ENCODE results near the gene NBAS.
"Not testable (repeated sequence)": the region's sequence is repeated elsewhere in the genome, so short reads cannot be mapped to it uniquely, and the experiment has no call there.

The NBAS gene

DNA sequence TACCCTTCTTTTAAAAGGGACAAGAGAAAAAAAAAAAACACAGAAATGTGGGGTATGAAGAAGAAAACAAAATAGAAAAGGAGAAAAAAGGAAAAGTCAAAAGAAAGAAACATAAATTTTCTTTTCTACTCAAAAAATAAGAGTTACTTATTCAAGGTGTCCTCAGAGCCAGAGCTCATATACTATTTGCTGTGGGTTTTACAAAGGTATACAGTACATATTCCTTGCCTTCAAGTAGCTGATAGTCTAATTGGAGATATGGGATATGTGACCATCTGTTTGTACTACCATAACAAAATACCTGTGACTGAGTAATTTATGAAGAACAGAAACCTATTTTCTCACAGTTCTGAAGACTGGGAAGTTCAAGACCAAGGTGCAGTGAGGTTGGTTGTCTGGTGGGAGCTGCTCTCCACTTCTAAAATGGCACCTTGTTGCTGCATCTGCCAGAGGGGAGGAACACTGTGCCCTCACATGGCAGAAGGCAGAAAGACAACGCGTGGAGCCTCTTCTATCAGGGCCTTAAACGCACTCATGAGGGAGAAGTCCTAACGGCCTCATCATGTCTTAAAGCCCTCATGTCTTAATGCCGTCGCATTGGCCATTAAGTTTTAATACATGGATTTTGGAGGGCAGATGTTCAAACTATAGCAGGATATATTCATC is 33.9 kb downstream of the NBAS start:
- TF ChIP-seq, protein P1, sequence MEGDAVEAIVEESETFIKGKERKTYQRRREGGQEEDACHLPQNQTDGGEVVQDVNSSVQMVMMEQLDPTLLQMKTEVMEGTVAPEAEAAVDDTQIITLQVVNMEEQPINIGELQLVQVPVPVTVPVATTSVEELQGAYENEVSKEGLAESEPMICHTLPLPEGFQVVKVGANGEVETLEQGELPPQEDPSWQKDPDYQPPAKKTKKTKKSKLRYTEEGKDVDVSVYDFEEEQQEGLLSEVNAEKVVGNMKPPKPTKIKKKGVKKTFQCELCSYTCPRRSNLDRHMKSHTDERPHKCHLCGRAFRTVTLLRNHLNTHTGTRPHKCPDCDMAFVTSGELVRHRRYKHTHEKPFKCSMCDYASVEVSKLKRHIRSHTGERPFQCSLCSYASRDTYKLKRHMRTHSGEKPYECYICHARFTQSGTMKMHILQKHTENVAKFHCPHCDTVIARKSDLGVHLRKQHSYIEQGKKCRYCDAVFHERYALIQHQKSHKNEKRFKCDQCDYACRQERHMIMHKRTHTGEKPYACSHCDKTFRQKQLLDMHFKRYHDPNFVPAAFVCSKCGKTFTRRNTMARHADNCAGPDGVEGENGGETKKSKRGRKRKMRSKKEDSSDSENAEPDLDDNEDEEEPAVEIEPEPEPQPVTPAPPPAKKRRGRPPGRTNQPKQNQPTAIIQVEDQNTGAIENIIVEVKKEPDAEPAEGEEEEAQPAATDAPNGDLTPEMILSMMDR (IDR thresholded peaks at IDR 0.05; ENCODE audit: unreplicated experiment in 3 of 3): no peak
- Mint-ChIP-seq H3K27me3 (ENCODE audit: low read depth) (no peaks in the 10 kb centered on the region), H3K36me3 (ENCODE audit: low read depth) (peaks cover 68% of the 10 kb centered on the region), H3K4me3 (no peak overlapping the region), H3K27ac (no peak overlapping the region), H3K9me3 (no peaks in the 10 kb centered on the region), H3K4me1 (peaks cover under 1% of the 10 kb centered on the region)

DNA sequence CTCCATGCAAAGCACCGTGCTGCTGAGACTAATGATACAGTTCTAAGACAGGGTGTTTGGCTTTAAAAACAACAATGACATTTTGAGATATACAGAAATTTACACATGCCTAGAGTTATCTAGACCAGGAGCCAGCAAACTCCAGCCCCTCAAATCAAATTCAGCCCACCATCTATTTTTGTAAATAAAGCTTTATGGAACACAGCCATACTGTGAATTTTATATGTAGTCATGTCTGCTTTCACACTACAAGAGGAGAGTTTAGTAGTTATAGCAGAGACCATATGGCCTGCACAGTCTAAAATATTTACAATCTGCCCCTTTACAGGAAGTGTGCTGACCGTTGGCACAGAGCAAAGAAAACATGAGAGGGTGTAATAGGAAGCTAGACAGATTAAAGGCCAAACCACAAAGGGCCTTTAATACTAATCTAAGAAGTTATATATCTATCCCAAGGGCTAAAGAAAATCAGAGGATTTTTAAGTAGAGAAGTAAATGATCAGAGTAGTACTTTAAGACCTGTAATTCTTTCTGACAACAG is 39.4 kb downstream of the NBAS start:
- Mint-ChIP-seq H3K27me3 (ENCODE audit: low read depth) (no peaks in the 10 kb centered on the region), H3K36me3 (ENCODE audit: low read depth) (peaks cover 57% of the 10 kb centered on the region), H3K27ac (peak overlapping the region in 1 of 3 experiments; percentile 15), H3K4me1 (peaks cover 6% of the 10 kb centered on the region), H3K9me3 (no peaks in the 10 kb centered on the region), H3K4me3 (no peak overlapping the region)
- TF ChIP-seq, protein P1 (IDR thresholded peaks at IDR 0.05; ENCODE audit: unreplicated experiment in 3 of 3): no peak

DNA sequence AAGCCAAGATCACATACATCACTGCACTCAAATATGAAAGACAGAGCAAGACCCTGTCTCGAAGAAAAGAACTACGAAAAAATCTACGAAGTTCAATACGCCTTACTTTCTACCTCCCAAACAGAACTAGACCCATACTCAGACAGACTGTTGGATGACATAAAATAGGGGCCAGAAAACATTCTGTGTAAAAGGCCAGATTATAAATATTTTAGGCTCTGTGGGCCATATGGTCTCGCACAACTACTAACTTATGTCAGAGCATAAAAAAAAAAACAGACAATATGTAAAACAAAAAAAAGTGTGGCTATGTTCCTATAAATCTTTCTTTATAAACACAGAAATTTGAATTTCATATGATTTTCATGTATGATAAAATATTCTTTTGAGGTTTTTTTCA is 40.8 kb downstream of the NBAS start:
- Mint-ChIP-seq H3K27ac (no peak overlapping the region), H3K27me3 (ENCODE audit: low read depth) (no peaks in the 10 kb centered on the region), H3K4me1 (peaks cover 6% of the 10 kb centered on the region), H3K4me3 (no peak overlapping the region), H3K9me3 (no peaks in the 10 kb centered on the region), H3K36me3 (ENCODE audit: low read depth) (peaks cover 52% of the 10 kb centered on the region)
- TF ChIP-seq, protein P1 (IDR thresholded peaks at IDR 0.05; ENCODE audit: unreplicated experiment in 3 of 3): no peak

DNA sequence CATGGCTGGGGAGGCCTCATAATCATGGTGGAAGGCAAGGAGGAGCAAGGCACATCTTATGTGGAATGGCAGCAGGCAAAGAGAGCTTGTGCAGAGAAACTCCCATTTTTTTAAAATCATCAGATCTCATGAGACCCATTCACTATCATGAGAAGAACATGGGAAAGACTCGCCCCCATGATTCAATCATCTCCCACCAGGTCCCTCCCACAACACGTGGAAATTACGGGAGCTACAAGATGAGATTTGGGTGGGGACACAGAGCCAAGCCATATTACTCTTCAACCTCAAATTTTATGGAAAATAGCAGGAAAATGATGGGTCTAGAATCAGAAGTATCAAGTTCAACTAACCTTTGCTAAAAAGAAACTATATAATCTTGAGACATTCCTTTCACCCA is 42.4 kb downstream of the NBAS start:
- peaks cover 51% of the 10 kb centered on the region for H3K36me3 Mint-ChIP-seq (ENCODE audit: low read depth)
- not testable (repeated sequence) for H3K9me3 Mint-ChIP-seq; H3K4me3 Mint-ChIP-seq; H3K27ac Mint-ChIP-seq; H3K4me1 Mint-ChIP-seq; H3K27me3 Mint-ChIP-seq (ENCODE audit: low read depth)

DNA sequence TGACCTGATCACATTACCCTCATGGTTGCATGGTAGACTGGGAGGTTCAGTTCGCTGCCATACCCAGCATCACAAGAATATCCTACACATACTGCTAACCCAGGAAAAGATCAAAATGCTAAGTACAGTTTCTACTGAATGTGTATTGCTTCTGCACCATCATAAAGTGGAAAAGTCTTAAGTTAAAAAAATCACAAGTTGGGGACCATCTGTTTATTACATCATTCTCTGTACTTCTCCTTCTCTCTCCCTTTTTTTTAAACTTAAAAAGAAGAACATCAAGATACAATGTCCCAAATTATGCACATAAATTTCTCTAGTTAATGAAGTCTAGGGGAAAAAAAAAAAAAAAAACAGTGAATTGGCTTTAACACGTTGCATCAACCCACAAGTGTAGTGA is 43.3 kb downstream of the NBAS start:
- peaks cover 55% of the 10 kb centered on the region for H3K36me3 Mint-ChIP-seq (ENCODE audit: low read depth)
- peaks cover 6% of the 10 kb centered on the region for H3K4me1 Mint-ChIP-seq
- TF ChIP-seq, protein P1 (IDR thresholded peaks at IDR 0.05; ENCODE audit: unreplicated experiment in 3 of 3): no peak
- no peak overlapping the region for H3K27ac Mint-ChIP-seq
- no peaks in the 10 kb centered on the region for H3K9me3 Mint-ChIP-seq
- no peaks in the 10 kb centered on the region for H3K27me3 Mint-ChIP-seq (ENCODE audit: low read depth)
- no peak overlapping the region for H3K4me3 Mint-ChIP-seq

DNA sequence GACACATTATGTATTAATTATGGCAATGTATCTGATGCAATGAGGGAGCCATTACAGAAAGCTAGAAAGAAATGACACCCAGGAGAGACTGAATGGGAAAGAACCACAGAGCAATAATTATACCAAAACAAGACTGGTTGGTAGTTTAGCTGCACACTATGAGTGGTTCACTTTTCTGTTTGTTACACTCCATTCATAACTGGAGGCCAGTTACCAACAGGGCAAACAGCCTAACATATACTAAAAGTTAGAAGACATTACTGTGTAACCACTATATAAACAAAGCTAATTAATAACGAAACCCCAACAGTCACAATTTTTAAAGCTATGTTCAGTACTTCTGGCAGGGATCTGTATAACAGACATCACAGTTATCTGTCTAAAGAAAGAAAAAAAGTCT is 49.4 kb downstream of the NBAS start:
- TF ChIP-seq, protein P1 (IDR thresholded peaks at IDR 0.05; ENCODE audit: unreplicated experiment in 3 of 3): no peak
- no peaks in the 10 kb centered on the region for H3K9me3 Mint-ChIP-seq
- H3K27ac Mint-ChIP-seq: no peak overlapping the region
- no peak overlapping the region for H3K4me3 Mint-ChIP-seq
- H3K4me1 Mint-ChIP-seq: no peaks in the 10 kb centered on the region
- H3K27me3 Mint-ChIP-seq (ENCODE audit: low read depth): no peaks in the 10 kb centered on the region
- peaks cover 74% of the 10 kb centered on the region for H3K36me3 Mint-ChIP-seq (ENCODE audit: low read depth)
